Astrocyte (in vitro differentiated cells and primary cell): ENCODE measurements around the gene SLC30A1.

ENCODE experiments used
- EZH2 ChIP-seq: IDR thresholded peaks from 2 replicates; pipeline ENCODE4 v1.6.1; 2012; ENCODE audit warnings: mild to moderate bottlenecking, low read length, inconsistent platforms; ENCODE audit not compliant: insufficient read depth
- TF ChIP-seq, protein P1 (sequence below): IDR thresholded peaks from 2 replicates; pipeline ENCODE4 v1.5.1; 2011; ENCODE audit warnings: low read depth, mild to moderate bottlenecking, inconsistent platforms, low read length, moderate library complexity; ENCODE audit not compliant: insufficient read depth

DNA sequence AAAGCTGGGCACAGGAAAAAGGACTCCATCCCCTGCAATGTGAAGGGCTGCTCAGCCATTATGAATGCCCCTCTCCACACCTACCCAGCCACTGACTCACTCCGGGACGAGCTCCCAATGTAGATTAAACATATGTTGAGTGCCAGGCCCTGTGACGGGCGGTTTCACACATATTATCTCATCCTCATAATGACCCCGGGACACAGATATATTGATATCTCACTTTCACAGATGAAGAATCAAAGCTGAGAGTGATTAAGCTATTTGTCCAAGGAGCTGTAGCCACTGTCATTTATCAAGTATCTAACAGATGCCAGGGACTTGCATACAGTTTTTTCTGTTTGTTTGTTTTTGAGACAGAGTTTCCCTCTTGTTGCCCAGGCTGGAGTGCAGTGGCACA lies 35.0 kb upstream of the SLC30A1 start:
- TF ChIP-seq, protein P1, sequence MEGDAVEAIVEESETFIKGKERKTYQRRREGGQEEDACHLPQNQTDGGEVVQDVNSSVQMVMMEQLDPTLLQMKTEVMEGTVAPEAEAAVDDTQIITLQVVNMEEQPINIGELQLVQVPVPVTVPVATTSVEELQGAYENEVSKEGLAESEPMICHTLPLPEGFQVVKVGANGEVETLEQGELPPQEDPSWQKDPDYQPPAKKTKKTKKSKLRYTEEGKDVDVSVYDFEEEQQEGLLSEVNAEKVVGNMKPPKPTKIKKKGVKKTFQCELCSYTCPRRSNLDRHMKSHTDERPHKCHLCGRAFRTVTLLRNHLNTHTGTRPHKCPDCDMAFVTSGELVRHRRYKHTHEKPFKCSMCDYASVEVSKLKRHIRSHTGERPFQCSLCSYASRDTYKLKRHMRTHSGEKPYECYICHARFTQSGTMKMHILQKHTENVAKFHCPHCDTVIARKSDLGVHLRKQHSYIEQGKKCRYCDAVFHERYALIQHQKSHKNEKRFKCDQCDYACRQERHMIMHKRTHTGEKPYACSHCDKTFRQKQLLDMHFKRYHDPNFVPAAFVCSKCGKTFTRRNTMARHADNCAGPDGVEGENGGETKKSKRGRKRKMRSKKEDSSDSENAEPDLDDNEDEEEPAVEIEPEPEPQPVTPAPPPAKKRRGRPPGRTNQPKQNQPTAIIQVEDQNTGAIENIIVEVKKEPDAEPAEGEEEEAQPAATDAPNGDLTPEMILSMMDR = no peak
- TF ChIP-seq EZH2 = no peak
